ENCODE data around the gene ALDH1A3.

Gene ALDH1A3

GRCh38 chr15:100931143-100931890, 51.7 kb downstream of the ALDH1A3 start:
- no peak for DNase-seq (ENCODE audit: low read depth)
- H3K4me3 ChIP-seq (ENCODE audit: low read length), result no peak overlapping the region
- no peak for TF ChIP-seq CTCF (conservative IDR thresholded peaks at IDR 0.05; ENCODE audit: low read depth, low read length)

- no peak overlapping the region for H3K4me3 ChIP-seq (ENCODE audit: low read length)
- no peak for TF ChIP-seq CTCF (conservative IDR thresholded peaks at IDR 0.05; ENCODE audit: low read depth, low read length)
- no peak for DNase-seq (ENCODE audit: low read depth)
These were observed 53.2 kb downstream of the ALDH1A3 start for GRCh38 chr15:100932676-100933348.

GRCh38 chr15:100934166-100934565, 54.5 kb downstream of the ALDH1A3 start:
- DNase-seq (ENCODE audit: low read depth), result no peak
- TF ChIP-seq CTCF (conservative IDR thresholded peaks at IDR 0.05; ENCODE audit: low read depth, low read length), result no peak
- no peak overlapping the region for H3K4me3 ChIP-seq (ENCODE audit: low read length)

- H3K4me3 ChIP-seq (ENCODE audit: low read length), result no peak overlapping the region
- DNase-seq (ENCODE audit: low read depth), result no peak
- TF ChIP-seq CTCF (conservative IDR thresholded peaks at IDR 0.05; ENCODE audit: low read depth, low read length), result no peak
These were observed 55.1 kb downstream of the ALDH1A3 start for GRCh38 chr15:100934726-100935125.

GRCh38 chr15:100937171-100937570, 57.5 kb downstream of the ALDH1A3 start:
- no peak for DNase-seq (ENCODE audit: low read depth)
- H3K4me3 ChIP-seq (ENCODE audit: low read length), result no peak overlapping the region
- no peak for TF ChIP-seq CTCF (conservative IDR thresholded peaks at IDR 0.05; ENCODE audit: low read depth, low read length)

- no peak for DNase-seq (ENCODE audit: low read depth)
- H3K4me3 ChIP-seq (ENCODE audit: low read length), result no peak overlapping the region
- TF ChIP-seq CTCF (conservative IDR thresholded peaks at IDR 0.05; ENCODE audit: low read depth, low read length), result no peak
These were observed 60.2 kb downstream of the ALDH1A3 start for GRCh38 chr15:100939791-100940190.

Data from retinal pigment epithelial cell (primary cell).